Ectodermal cell (in vitro differentiated cells): ENCODE measurements around the gene NOL9.

Experiments
- H3K27ac ChIP-seq: 2 replicates; pipeline ENCODE4 v1.7.0; 2013; ENCODE audit warnings: mild to moderate bottlenecking, low read depth, low read length; ENCODE audit not compliant: insufficient read depth, poor library complexity, severe bottlenecking
- H3K27me3 ChIP-seq: 2 replicates; pipeline ENCODE4 v1.7.0; 2013; ENCODE audit warnings: mild to moderate bottlenecking, low read length; ENCODE audit not compliant: insufficient read depth, control insufficient read depth, poor library complexity, severe bottlenecking
- H3K36me3 ChIP-seq: one replicate; pipeline ENCODE4 v1.7.0; 2013; ENCODE audit warnings: low read length; ENCODE audit not compliant: control insufficient read depth, insufficient read depth
- H3K4me1 ChIP-seq: one replicate; pipeline ENCODE4 v1.7.0; 2013; ENCODE audit warnings: low read length; ENCODE audit not compliant: control insufficient read depth, insufficient read depth
- H3K4me3 ChIP-seq: 2 replicates; pipeline ENCODE4 v1.7.0; 2013; ENCODE audit warnings: low read depth, low read length, control low read depth; ENCODE audit not compliant: insufficient read depth
- H3K9me3 ChIP-seq: 2 replicates; pipeline ENCODE4 v1.7.0; 2013; ENCODE audit warnings: mild to moderate bottlenecking, low read length, moderate library complexity; ENCODE audit not compliant: control insufficient read depth
- WGBS, 2 experiments: methylation state at CpG; one replicate each; pipeline ENCODE4 v1.1.7; 2013; ENCODE audit warnings: missing lambda C conversion rate in 2 of 2; 5-methylcytosine and 5-hydroxymethylcytosine counted together

The NOL9 gene

GRCh38 chr1:6489383-6489765, 64.9 kb downstream of the NOL9 start:
- H3K27me3 ChIP-seq, result peaks cover 22% of the 10 kb centered on the region
- WGBS, 2 experiments, result 84% methylated on average over 9 of the region's 9 CpGs
- no peak overlapping the region for H3K4me3 ChIP-seq
- H3K9me3 ChIP-seq, result no peaks in the 10 kb centered on the region
- H3K4me1 ChIP-seq, result peaks cover 14% of the 10 kb centered on the region
- H3K36me3 ChIP-seq, result no peaks in the 10 kb centered on the region
- H3K27ac ChIP-seq, result no peak overlapping the region

- Histone ChIP-seq H3K27me3 (peaks cover 22% of the 10 kb centered on the region), H3K4me3 (no peak overlapping the region), H3K4me1 (peaks cover 16% of the 10 kb centered on the region), H3K9me3 (no peaks in the 10 kb centered on the region), H3K27ac (no peak overlapping the region), H3K36me3 (no peaks in the 10 kb centered on the region)
- WGBS, 2 experiments, result 87 to 90% methylated on average over 13 of the region's 13 CpGs
These were observed 65.5 kb downstream of the NOL9 start for GRCh38 chr1:6488602-6489382.

- peaks cover 22% of the 10 kb centered on the region for H3K27me3 ChIP-seq
- H3K9me3 ChIP-seq, result no peaks in the 10 kb centered on the region
- no peak overlapping the region for H3K27ac ChIP-seq
- no peak overlapping the region for H3K4me3 ChIP-seq
- H3K36me3 ChIP-seq, result no peaks in the 10 kb centered on the region
- peaks cover 16% of the 10 kb centered on the region for H3K4me1 ChIP-seq
- WGBS, 2 experiments, result 92 to 94% methylated on average over 14 of the region's 14 CpGs
These were observed 66.4 kb downstream of the NOL9 start for GRCh38 chr1:6487804-6488484.

DNA sequence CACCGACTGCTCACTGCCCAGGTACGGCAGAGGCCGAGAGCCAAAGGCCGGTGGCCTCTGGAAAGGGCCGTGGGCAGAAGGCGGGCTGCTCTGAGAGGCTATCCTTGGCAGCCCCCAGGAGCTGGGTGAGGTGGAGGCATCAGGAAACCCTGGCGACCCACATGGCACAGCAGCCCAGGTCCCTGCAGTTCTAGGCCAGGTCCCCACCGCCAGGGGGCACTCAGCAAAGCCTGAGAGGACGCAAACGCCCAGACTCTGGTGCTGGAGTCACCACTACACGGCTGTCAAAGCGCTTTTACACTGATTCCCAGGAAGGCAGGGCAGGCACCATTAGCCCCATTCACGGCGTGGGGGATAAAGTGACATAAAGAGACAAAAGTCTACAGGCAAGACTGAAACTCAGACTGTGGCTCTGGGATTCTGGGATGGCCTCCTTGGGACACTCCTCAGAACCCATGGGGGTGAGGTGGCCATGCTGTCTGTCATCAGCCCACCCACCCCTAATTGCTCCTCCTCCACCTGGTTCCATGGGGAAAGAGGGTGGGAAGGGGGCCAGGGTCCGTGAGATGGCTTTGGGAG, 67.8 kb downstream of the NOL9 start:
- Histone ChIP-seq H3K9me3 (no peaks in the 10 kb centered on the region), H3K27ac (no peak overlapping the region), H3K27me3 (peaks cover 22% of the 10 kb centered on the region), H3K4me1 (peaks cover 16% of the 10 kb centered on the region), H3K36me3 (no peaks in the 10 kb centered on the region), H3K4me3 (peak overlapping the region; percentile 67)
- 10% methylated on average over 15 of the region's 15 CpGs for WGBS, 2 experiments

- WGBS, 2 experiments, result 10 to 14% methylated on average over 78 to 80 of the region's 80 CpGs
- Histone ChIP-seq H3K4me3 (peak overlapping the region; percentile 67), H3K36me3 (no peaks in the 10 kb centered on the region), H3K27me3 (peaks cover 12% of the 10 kb centered on the region), H3K9me3 (no peaks in the 10 kb centered on the region), H3K27ac (no peak overlapping the region), H3K4me1 (peaks cover 16% of the 10 kb centered on the region)
These were observed 68.9 kb downstream of the NOL9 start for GRCh38 chr1:6485168-6486101.

- Histone ChIP-seq H3K36me3 (no peaks in the 10 kb centered on the region), H3K27me3 (peaks cover 12% of the 10 kb centered on the region), H3K27ac (no peak overlapping the region), H3K9me3 (no peaks in the 10 kb centered on the region), H3K4me1 (peaks cover 12% of the 10 kb centered on the region), H3K4me3 (peak overlapping the region; percentile 67)
- 34 to 37% methylated on average over 13 of the region's 13 CpGs for WGBS, 2 experiments
These were observed 69.5 kb downstream of the NOL9 start for GRCh38 chr1:6484826-6485167.

GRCh38 chr1:6483761-6484117, 70.6 kb downstream of the NOL9 start:
- H3K9me3 ChIP-seq, result no peaks in the 10 kb centered on the region
- no peak overlapping the region for H3K27ac ChIP-seq
- H3K36me3 ChIP-seq, result no peaks in the 10 kb centered on the region
- H3K4me3 ChIP-seq, result no peak overlapping the region
- H3K27me3 ChIP-seq, result peaks cover 12% of the 10 kb centered on the region
- H3K4me1 ChIP-seq, result peaks cover 10% of the 10 kb centered on the region
- WGBS, 2 experiments, result 93 to 94% methylated on average over 7 of the region's 7 CpGs

DNA sequence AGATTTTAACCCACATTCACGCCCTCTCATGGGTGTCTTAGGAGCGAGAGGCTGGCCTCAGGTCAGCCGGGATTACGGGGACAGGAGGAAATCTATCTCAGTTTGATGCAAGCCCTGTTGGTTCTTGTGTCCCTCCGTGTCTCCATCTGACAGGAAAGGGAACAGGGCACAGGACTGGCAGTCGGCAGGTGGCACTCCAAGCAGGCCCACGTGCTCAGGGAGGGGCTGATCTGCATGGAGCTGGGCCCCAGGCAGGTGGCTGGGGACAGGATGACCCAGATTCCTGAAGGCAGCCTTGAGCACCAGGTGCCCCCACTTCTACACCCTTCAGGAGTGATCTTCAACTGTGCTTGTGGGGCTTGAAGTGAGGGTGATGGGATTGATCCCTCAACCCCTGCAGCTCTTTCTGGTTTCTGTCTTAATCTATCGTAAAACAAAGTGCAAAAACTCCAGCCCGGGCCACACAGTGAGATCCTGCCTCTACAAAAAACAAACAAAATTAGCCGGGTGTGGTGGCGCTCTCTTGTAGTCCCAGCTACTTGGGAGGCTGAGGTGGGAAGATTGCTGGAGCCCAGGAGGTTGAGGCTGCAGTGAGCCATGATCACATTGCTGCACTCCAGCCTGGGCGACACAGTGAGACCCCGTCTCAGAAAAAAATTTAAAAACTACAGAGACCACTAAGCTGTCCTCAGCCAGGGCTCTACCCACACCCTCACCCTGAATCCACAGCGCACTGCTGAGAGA, 71.1 kb downstream of the NOL9 start:
- peaks cover 10% of the 10 kb centered on the region for H3K4me1 ChIP-seq
- no peaks in the 10 kb centered on the region for H3K9me3 ChIP-seq
- WGBS, 2 experiments, result 91 to 92% methylated on average over 14 of the region's 14 CpGs
- no peak overlapping the region for H3K4me3 ChIP-seq
- H3K36me3 ChIP-seq, result no peaks in the 10 kb centered on the region
- peaks cover 12% of the 10 kb centered on the region for H3K27me3 ChIP-seq
- H3K27ac ChIP-seq, result no peak overlapping the region

DNA sequence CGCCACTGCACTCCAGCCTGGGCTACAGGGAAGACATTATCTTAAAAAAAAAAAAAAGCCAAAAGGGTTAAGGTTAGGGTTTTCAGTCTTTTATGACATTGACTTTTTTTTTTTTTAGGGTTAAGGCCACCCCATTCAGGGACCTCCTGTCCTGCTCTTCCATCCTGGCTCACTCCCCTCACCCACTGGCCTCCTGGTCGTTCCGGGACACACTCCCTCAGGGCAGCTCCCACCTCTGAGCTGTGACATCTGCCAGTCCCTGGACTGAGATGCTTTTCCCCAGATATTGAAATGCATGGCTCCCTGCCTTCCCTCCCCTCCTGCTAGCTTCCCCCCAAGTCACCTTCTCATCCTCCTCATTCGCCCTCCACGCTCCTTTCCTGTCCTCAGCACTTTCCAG, 72.5 kb downstream of the NOL9 start:
- Histone ChIP-seq H3K27me3 (peaks cover 12% of the 10 kb centered on the region), H3K27ac (no peak overlapping the region), H3K36me3 (no peaks in the 10 kb centered on the region), H3K4me1 (peaks cover 16% of the 10 kb centered on the region), H3K9me3 (no peaks in the 10 kb centered on the region), H3K4me3 (no peak overlapping the region)
- WGBS, 2 experiments, result 88 to 90% methylated on average over 5 of the region's 5 CpGs
